ENCODE results near the gene LMTK2. TPM values are rescaled to one million over a fixed set of nuclear protein-coding genes. Genes with fewer than 3 reads are reported as not detected.

LMTK2 gene
- total and polyA plus RNA-seq, 2 experiments from 2014 or later: 2.3 to 4.6 TPM

- DNase-seq: peak; percentile 58
- Histone ChIP-seq H4K20me1 (ENCODE audit: insufficient read depth) (no peaks in the 10 kb centered on the region), H3K4me1 (ENCODE audit: insufficient read depth) (no peaks in the 10 kb centered on the region), H3K4me3 (no peak overlapping the region), H2AFZ (no peak overlapping the region; the same call in 1 of the 2 replicates), H3K9ac (peak overlapping the region; percentile 23; the same call in 1 of the 2 replicates), H3K9me2 (ENCODE audit: insufficient read depth) (no peaks in the 10 kb centered on the region), H3K4me2 (ENCODE audit: unreplicated experiment) (peak overlapping the region; percentile 2), H3K79me2 (ENCODE audit: insufficient read depth) (no peaks in the 10 kb centered on the region), H3K9me3 (ENCODE audit: low read depth) (no peaks in the 10 kb centered on the region), H3K27me3 (replicated peaks; ENCODE audit: insufficient read depth) (no peaks in the 10 kb centered on the region), H3K36me3 (ENCODE audit: low read depth) (no peaks in the 10 kb centered on the region), H3F3A (ENCODE audit: insufficient read depth) (peaks cover 6% of the 10 kb centered on the region; the same call in 1 of the 2 replicates), H3K27ac (peak overlapping the region; percentile 54)
- 75 to 85% methylated on average over 9 of the region's 9 CpGs for WGBS, 2 experiments (ENCODE audit: low coverage in 1 of 2, low lambda C conversion rate in 2 of 2, missing lambda C conversion rate in 2 of 2)
- in situ Hi-C loops (cut with MboI): no loop called here
- TF ChIP-seq EZH2 (IDR thresholded peaks at IDR 0.05; ENCODE audit: insufficient read depth, poor library complexity, severe bottlenecking): no peak
These were observed 79.9 kb downstream of the LMTK2 start for GRCh38 chr7:98186452-98187137.

DNA sequence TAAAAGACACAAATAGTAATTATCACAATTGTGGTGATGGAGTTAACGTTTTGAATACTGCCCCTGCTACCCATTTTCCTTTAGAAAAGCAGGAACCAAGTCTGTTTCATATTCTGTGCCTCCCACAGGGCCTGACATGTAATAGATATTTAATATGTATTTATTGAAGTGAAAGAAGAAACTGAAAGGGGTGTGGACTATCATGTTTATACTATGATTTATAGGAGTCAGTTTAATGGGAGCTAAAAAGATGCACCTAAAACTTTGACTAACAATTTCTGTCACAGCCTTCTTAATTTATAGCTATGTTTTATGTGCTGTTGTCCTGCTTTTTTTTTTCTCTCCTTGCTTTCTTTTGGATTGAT is 80.5 kb downstream of the LMTK2 start:
- 91 to 92% methylated on average over 1 of the region's 1 CpG for WGBS, 2 experiments (ENCODE audit: low coverage in 1 of 2, low lambda C conversion rate in 2 of 2, missing lambda C conversion rate in 2 of 2)
- peak overlapping the region; percentile 54; the same call in 1 of the 2 replicates for H3K27ac ChIP-seq
- H3K36me3 ChIP-seq (ENCODE audit: low read depth): no peaks in the 10 kb centered on the region
- peaks cover 6% of the 10 kb centered on the region; the same call in 1 of the 2 replicates for H3F3A ChIP-seq (ENCODE audit: insufficient read depth)
- in situ Hi-C loops (cut with MboI): no loop called here
- no peak for TF ChIP-seq EZH2phosphoT487 (IDR thresholded peaks at IDR 0.05; ENCODE audit: insufficient read depth, low read depth)
- TF ChIP-seq EZH2 (IDR thresholded peaks at IDR 0.05; ENCODE audit: insufficient read depth, poor library complexity, severe bottlenecking): no peak
- no peak for DNase-seq
- no peaks in the 10 kb centered on the region for H3K79me2 ChIP-seq (ENCODE audit: insufficient read depth)
- no peaks in the 10 kb centered on the region for H3K9me3 ChIP-seq (ENCODE audit: low read depth)
- no peak overlapping the region for H3K9ac ChIP-seq
- H3K4me1 ChIP-seq (ENCODE audit: insufficient read depth): no peaks in the 10 kb centered on the region
- no peaks in the 10 kb centered on the region for H3K9me2 ChIP-seq (ENCODE audit: insufficient read depth)
- H3K27me3 ChIP-seq (replicated peaks; ENCODE audit: insufficient read depth): no peaks in the 10 kb centered on the region
- H2AFZ ChIP-seq: no peak overlapping the region; the same call in 1 of the 2 replicates
- no peak overlapping the region for H3K4me3 ChIP-seq
- H3K4me2 ChIP-seq (ENCODE audit: unreplicated experiment): peak overlapping the region; percentile 2
- no peaks in the 10 kb centered on the region for H4K20me1 ChIP-seq (ENCODE audit: insufficient read depth)

DNA sequence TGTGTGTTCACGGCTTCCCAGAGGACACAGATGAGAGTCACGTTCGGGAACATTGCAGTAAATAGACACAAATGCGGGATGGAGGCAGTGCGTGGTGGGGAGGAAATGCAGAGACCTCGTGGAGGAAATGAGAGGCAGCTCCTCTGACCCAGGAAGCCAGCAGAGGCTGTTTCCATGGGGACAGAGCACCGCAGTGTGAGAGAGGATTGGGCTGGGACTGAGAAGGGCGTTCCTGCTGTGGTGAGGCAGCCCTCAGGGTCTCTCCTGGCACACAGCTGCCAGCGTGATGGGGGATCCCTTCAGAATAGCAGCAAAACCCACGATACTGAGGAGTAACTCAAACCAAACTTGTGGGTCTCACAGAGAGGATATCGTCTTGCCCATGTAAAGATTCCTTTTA is 82.9 kb downstream of the LMTK2 start:
- H3K4me3 ChIP-seq: no peak overlapping the region
- peaks cover 6% of the 10 kb centered on the region; the same call in 1 of the 2 replicates for H3F3A ChIP-seq (ENCODE audit: insufficient read depth)
- in situ Hi-C loops (cut with MboI): no loop called here
- H4K20me1 ChIP-seq (ENCODE audit: insufficient read depth): no peaks in the 10 kb centered on the region
- 91 to 92% methylated on average over 11 of the region's 11 CpGs for WGBS, 2 experiments (ENCODE audit: low coverage in 1 of 2, low lambda C conversion rate in 2 of 2, missing lambda C conversion rate in 2 of 2)
- H3K9ac ChIP-seq: no peak overlapping the region
- no peaks in the 10 kb centered on the region for H3K4me1 ChIP-seq (ENCODE audit: insufficient read depth)
- no peak overlapping the region for H3K27ac ChIP-seq
- H3K4me2 ChIP-seq (ENCODE audit: unreplicated experiment): no peak overlapping the region
- no peaks in the 10 kb centered on the region for H3K9me2 ChIP-seq (ENCODE audit: insufficient read depth)
- H2AFZ ChIP-seq: no peak overlapping the region
- DNase-seq: no peak
- H3K27me3 ChIP-seq (replicated peaks; ENCODE audit: insufficient read depth): no peaks in the 10 kb centered on the region
- no peaks in the 10 kb centered on the region for H3K36me3 ChIP-seq (ENCODE audit: low read depth)
- no peaks in the 10 kb centered on the region for H3K79me2 ChIP-seq (ENCODE audit: insufficient read depth)
- no peaks in the 10 kb centered on the region for H3K9me3 ChIP-seq (ENCODE audit: low read depth)
- TF ChIP-seq EZH2phosphoT487 (IDR thresholded peaks at IDR 0.05; ENCODE audit: insufficient read depth, low read depth) (no peak), EZH2 (IDR thresholded peaks at IDR 0.05; ENCODE audit: insufficient read depth, poor library complexity, severe bottlenecking) (no peak)

GRCh38 chr7:98191668-98192431 is 85.2 kb downstream of the LMTK2 start:
- H3F3A ChIP-seq (ENCODE audit: insufficient read depth): no peaks in the 10 kb centered on the region
- no peak overlapping the region for H3K4me2 ChIP-seq (ENCODE audit: unreplicated experiment)
- H3K9me2 ChIP-seq (ENCODE audit: insufficient read depth): no peaks in the 10 kb centered on the region
- 96 to 98% methylated on average over 32 of the region's 32 CpGs for WGBS, 2 experiments (ENCODE audit: low coverage in 1 of 2, low lambda C conversion rate in 2 of 2, missing lambda C conversion rate in 2 of 2)
- in situ Hi-C loops (cut with MboI): no loop called here
- no peaks in the 10 kb centered on the region for H4K20me1 ChIP-seq (ENCODE audit: insufficient read depth)
- H3K36me3 ChIP-seq (ENCODE audit: low read depth): no peaks in the 10 kb centered on the region
- H2AFZ ChIP-seq: no peak overlapping the region
- no peak overlapping the region for H3K9ac ChIP-seq
- no peak for TF ChIP-seq EZH2phosphoT487 (IDR thresholded peaks at IDR 0.05; ENCODE audit: insufficient read depth, low read depth)
- TF ChIP-seq EZH2 (IDR thresholded peaks at IDR 0.05; ENCODE audit: insufficient read depth, poor library complexity, severe bottlenecking): no peak
- no peaks in the 10 kb centered on the region for H3K27me3 ChIP-seq (replicated peaks; ENCODE audit: insufficient read depth)
- no peak for DNase-seq
- H3K4me3 ChIP-seq: no peak overlapping the region
- no peak overlapping the region for H3K27ac ChIP-seq
- no peaks in the 10 kb centered on the region for H3K9me3 ChIP-seq (ENCODE audit: low read depth)
- H3K79me2 ChIP-seq (ENCODE audit: insufficient read depth): no peaks in the 10 kb centered on the region
- no peaks in the 10 kb centered on the region for H3K4me1 ChIP-seq (ENCODE audit: insufficient read depth)
